CD4-positive, alpha-beta T cell treated with Interleukin-2 at 100 ng/mL for 4 hours (primary cell): ENCODE measurements around the gene NMT1.
"Not testable (repeated sequence)": the region's sequence is repeated elsewhere in the genome, so short reads cannot be mapped to it uniquely, and the experiment has no call there.

Experiments used
- DNase-seq: peaks from one replicate; pipeline ENCODE4 v3.0.0-alpha.2; 2020; ENCODE audit warnings: low spot score

NMT1 gene

DNA sequence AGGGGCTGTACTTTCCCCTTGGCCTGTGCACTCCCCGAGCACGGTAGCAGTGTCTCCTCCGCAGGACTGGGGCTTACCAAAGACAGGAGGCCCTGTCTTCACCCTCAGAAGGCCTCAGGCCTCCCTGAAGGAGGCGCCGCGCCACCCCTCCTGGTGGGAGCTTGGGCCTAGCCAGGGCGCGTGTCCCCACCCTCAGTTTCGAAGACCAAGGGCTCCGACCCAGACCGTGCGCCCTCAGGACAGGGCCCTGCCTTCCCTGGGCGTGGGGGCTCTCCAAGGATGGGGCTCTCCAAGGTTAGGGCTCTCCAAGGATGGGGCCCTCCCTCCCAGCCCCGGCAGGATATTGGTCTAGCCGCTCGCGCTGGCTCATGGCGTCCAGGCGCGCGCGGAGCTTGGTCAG, 59.4 kb downstream of the NMT1 start:
- no peak for DNase-seq

DNA sequence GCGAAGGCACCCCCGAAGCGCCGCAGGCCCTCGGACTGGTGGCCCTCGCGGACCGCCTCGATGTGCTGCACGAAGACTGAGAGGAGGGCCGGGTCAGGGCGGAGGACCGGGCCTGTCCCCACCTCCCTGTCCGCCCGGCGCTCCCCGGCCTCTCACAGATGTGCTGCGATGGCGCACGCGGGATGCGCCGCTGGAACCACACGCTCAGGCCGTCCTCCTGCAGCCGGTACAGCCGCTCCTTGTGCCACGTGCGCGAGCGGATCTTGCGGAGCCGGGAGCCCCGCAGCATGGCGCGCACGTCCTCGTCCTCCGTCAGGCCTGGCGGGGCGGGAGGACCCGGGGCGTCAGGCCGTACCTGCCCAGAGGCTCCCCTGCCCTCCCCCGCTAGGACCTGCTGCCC, 59.9 kb downstream of the NMT1 start:
- no peak for DNase-seq

- DNase-seq = no peak
Measured at GRCh38 chr17:45123076-45123770, 62.1 kb downstream of the NMT1 start.

GRCh38 chr17:45123930-45124796, 63.0 kb downstream of the NMT1 start:
- peak; percentile 65 for DNase-seq

- DNase-seq = not testable (repeated sequence)
Measured at GRCh38 chr17:45124797-45125122, 63.6 kb downstream of the NMT1 start.

DNA sequence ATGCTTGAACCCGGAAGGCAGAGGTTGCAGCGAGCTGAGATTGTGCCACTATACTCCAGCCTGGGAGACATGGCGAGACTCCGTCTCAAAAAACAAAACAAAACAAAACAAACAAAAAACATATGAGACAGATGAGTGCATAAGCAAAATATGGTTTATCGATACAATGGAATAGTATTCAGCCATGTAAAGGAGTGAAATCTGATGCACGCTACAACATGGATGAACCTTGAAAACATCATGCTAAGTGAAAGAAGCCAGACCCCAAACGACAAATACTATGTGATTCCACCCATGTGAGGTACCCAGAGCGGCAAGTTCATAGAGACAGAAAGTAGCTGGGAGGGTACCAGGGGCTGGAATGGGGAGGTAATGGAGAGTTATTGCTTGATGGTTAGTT, 64.4 kb downstream of the NMT1 start:
- no peak for DNase-seq

GRCh38 chr17:45127207-45127547, 66.1 kb downstream of the NMT1 start:
- no peak for DNase-seq

- DNase-seq = no peak
Measured at GRCh38 chr17:45127548-45128300, 66.6 kb downstream of the NMT1 start.

GRCh38 chr17:45128331-45128730, 67.2 kb downstream of the NMT1 start:
- no peak for DNase-seq

DNA sequence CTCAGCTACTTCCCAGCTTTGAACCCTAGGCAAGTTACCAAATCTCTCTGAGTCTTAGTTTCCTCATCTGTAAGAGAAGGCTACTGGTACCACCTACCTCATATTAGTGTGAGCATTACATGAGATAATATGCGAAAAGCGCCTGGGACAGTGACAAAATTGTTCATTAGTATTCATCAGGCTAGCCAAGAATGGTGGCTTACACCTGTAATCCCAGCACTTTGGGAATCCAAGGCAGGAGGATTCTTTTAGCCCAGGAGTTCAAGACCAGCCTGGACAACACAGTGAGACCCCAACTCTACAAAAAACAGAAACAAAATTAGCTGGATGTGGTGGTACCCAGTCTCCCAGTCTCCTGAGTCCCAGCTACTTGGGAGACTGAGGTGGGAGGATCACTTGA, 67.9 kb downstream of the NMT1 start:
- DNase-seq = no peak

DNA sequence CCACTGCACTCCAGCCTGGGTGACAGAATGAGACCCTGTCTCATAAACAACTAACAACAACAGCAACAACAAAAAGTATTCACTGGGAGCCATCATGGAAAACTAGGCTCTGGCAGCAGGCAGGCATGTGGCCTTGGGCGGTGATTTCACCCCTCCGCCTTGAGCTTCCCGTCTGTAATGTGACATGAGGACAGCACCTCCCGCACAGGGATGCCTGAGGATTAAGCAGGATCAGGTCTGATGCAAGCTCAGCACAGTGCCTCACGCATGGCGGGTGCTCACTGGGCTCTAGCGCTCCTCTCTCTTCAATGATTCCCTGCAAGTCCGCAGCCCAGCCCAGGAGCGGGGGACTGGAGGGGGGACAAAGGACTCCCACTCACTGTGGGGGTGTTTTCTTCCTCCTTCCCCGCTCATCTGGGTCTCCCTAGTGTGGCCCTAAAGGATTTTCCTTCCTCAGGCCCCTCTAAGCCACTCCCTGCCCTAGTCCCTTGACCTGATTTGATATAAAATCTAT, 68.4 kb downstream of the NMT1 start:
- DNase-seq = no peak

GRCh38 chr17:45129940-45130680, 69.0 kb downstream of the NMT1 start:
- no peak for DNase-seq

- DNase-seq = no peak
Measured at GRCh38 chr17:45130681-45131615, 69.8 kb downstream of the NMT1 start.

DNA sequence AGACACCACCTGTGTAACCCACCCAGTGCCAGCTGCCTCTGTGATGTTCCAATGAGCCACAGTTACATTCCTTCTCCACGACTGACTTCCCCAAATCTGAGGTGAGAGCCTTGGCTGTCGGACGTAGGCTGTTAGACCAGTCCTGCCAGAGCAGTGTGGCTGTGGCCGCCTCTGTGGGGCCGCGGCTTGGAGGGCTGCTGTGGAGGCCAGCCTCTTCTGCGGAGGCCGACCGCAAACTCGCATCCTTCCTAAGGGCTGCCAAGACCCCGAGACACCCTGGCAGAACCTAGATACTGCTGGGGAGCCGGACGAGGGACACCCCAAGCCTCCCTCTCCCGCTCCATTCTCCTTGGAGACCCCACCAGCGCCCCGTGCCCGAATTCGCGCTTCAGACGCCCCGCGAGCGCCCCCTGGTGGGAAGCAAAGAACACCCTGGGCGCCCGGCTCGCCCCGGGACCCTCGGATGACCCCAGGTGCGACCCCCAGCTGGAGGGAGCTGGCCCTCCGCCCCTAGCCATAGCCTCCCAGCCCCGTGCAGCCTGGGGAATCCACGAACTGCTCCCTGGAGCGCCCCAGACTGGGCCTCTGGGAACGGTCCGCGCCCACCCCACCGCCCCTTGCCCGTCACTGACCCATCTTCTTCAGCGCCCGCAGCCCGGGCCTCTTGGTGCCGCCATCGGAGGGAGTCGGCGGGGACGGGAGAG, 70.7 kb downstream of the NMT1 start:
- DNase-seq = peak; percentile 39

DNA sequence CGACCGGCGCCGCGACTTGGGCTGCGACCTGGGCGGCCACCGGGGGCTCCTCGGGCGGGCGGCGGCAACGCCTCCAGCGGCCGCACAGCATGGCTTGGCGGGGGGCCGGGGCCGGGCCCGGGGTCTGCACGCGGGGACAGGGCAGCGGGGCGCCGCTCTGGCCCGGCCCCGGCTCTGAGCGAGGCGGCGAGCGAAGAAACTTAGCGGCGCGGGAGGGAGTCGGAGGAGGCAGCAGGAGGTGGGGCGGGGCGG, 71.1 kb downstream of the NMT1 start, which contains the start of gene PLCD3:
TSS of gene PLCD3 (minus strand) at position 196 of the 252 bp plus-strand sequence. CDS start at position 91, 105 bp downstream.
- no peak for DNase-seq

- DNase-seq = peak; percentile 66
Measured at GRCh38 chr17:45132572-45133463, 71.7 kb downstream of the NMT1 start.

DNA sequence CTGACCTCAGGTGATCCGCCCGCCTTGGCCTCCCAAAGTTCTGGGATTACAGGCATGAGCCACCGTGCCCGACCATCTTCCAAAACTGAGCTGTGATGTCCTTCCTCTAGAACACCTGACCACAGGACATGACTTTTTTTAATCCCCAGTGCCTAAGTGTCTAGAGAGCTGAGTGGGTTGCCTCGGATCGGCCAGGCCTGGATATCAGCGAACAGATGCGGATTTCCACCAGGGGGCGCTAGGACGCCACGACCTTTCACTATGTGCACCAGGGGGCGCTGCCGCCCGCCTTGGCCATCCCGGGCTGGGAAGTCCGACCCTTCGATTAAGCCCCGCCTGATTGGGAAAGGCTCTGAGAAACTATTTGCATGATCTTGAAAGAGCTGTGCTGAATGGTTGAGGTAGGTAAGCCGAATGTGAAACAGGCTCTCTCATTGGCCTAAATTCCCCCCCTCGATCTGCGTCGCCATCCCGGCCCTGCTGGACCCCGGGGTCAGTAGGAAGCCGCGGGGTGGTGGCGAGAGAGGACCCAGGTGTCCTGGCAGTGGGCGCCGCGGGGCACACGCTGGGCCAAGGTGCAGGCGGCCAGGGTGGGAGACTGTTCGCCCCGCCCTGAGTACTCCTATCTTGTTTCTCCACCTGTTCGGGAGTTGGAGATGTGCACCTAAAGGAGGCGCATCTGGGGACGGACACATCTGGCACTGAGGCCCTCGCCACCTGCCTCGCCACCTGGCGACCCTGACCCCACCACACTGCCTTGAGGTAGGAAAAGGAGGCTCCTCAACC, 74.3 kb downstream of the NMT1 start, which contains the start of gene ACBD4:
TSS of gene ACBD4 (plus strand) at position 496 of the 786 bp plus-strand sequence. CDS start 458 bp downstream, outside the sequence.
- DNase-seq = peak; percentile 98
